Epithelial cell of alveolus of lung (primary cell): ENCODE measurements around the gene CEP126. TPM values are rescaled to one million over a fixed set of nuclear protein-coding genes. Genes with fewer than 3 reads are reported as not detected.

Experiments
- total RNA-seq: library from RNA; depleted of rRNA; stranded (reverse); fragments of >200 nt; gene quantifications from 2 replicates; pipeline ENCODE4 v1.2.1, GENCODE V29; 2015

Gene CEP126
- 1.2 and 2.8 TPM in 2 replicates for total RNA-seq

DNA sequence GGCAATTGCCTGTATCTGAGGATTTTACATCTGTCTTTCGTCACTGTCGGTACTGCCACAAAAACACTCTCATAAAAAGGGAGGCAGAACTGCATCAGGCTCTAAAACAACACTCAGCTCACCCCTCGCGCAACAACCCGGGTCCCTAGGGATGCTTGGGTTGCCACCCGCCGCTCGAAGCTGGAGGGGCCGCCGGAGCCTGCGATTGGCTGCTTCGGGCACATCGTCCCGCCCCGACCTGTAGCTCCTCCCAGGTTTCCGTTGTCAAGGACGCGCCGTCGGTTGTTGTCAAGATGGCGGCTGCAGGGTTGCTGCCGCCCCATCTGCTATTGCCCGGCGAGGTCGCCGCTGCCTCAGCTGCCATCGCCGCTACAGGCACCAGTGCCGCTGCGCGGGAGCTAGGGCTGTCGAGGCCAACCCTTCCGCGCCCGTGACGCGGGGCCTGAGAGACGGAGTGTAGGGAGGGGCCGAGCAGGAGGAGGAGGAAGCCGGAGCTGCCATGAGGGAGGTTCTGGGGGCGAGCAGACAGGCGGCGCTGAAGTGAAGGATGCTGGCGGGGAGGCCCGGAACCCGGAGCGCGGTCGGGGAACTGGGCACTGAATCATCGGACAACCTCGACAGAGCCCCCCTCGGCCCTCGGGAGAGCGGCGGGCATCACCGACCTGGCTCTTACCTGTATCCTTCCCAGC, at the start of gene CEP126:
Gene CEP126 (plus strand): TSS at position 273 of the 689 bp plus-strand sequence. CDS start 275 bp downstream, at position 548.

GRCh38 chr11:101916422-101916821, 1.6 kb downstream of the CEP126 start, which contains the start of gene ANGPTL5:
TSS of gene ANGPTL5 (minus strand) at chr11:101916522. CDS start at chr11:101907909, 8,613 bp downstream.

GRCh38 chr11:102047305-102047924, 132.6 kb downstream of the CEP126 start, which contains the start of gene CFAP300:
TSS of gene CFAP300 (plus strand) at chr11:102047437. CDS start at chr11:102047471, 34 bp downstream.

Other genes starting within 250 kb of the CEP126 start
- not detected in 2 replicates for gene ANGPTL5, start 1.5 kb downstream of the CEP126 start, total RNA-seq
- 5.0 and 16.8 TPM in 2 replicates for gene CFAP300, start 132.4 kb downstream of the CEP126 start, total RNA-seq
- gene YAP1, start 195.4 kb downstream of the CEP126 start, total RNA-seq: 112 and 193 TPM in 2 replicates